ENCODE measurements around the gene SAMHD1.

Gene SAMHD1

DNA sequence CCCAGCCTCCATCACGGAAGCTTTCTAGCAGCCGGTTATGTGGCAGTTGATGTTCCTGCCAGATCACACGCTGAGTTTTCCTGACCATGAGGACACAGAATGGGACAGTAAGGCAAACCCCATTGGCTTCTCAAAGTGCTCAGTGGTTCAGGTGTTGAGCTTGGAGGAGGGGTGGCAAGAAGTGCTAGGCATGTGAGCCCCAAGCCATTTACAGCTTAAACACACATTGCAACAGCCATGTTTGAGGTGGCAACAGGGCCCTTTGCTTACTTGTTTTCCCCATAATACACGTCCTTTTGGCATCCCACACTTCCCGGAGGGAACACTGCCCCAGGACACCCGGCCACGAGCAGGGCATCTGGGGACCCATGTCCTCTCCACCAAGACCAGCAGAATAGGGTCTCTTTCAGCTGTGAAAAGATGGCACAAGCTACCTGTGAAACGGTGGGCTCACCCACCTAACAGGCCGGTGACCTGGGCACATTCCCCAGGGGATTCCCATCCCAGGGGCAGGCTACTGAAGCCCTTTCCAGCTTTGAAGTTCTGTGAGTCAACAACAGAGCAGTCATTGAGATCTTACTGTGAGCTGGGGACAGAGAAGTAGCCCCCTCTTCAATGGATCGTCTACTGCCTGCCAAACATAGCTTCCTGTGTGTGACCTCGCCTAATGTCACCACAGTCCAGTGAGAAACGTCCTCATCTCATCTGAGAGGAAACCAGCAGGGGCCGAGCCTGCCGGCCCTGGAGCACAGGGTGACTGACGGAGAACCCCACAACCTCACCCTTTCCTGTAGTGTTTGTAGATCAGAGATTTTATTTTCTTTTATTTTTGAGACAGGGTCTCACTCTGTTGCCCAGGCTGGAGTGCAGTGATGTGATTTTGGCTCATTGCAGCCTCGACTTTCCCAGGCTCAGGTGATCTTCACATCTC is 79.6 kb downstream of the SAMHD1 start:
- FAIRE-seq: no peak

DNA sequence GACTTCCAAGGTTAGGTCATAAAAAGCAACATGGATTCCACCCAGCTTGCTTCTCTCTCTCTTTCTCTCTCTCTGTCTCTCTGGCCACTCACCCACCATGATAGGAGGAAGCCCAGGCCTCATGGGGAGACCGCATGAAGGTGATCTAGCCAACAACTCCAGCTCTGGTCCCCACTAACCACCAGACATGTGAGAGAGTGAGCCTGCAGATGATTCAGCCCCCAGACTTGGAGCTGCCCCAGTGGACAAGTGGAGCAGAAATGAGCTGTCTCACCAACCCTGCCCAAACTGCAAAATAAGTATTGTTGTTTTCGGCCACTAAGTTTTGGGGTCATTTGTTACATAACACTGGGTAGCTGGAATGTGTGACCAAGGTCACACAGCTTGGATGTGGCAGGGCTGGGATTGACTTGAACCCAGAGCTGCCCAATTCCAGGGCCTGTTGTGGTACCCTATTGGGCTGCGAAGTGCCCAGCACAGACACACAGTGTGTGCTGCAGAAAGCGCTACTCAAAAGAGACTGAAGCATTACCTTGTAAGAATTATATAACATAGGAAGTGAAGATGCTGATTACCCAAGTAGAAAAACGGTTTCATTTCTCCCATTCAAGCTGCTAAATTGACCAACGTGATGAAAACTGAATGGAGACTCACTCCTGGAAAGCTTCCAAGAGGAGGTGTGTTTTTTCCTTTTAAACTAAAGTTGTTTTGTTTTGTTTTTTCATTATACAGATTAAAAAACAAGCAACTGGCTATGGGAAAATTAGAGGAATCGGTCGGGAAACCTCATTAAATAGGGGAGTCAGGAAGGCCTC is 84.6 kb downstream of the SAMHD1 start:
- FAIRE-seq: no peak

DNA sequence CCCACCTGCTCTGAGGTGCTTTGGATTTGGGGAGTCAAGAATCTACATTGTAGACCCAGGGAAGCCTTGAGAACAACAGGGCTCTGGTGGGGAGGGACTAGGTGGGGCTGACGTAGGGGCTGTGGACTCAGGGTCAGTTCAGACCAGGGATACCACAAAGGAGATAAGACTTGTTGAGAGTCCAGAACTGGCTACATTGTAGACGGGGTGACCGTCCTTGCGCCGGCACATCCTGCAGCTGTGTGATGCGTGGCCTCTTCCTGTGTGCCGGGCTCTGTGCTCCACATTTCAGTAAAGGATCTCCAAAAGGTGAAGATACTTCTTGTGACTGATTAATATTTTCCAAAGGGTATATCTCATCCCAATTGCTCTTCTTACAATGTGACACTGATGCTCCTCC is 85.3 kb downstream of the SAMHD1 start:
- no peak for FAIRE-seq

DNA sequence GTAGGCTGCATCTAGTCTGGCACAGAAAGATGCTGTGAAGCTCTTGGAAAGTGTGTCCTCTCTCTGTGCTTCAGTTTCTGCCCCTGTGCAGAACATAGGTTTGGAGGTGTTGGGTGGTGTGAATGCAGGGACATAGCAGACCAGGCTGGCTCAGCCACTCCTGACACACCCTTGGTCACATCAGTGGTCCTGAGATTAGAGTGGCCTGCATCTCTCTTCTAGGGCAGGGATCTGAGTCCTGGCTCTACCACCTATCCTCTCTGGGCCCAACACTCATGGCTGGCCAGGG is 85.7 kb downstream of the SAMHD1 start:
- no peak for FAIRE-seq

DNA sequence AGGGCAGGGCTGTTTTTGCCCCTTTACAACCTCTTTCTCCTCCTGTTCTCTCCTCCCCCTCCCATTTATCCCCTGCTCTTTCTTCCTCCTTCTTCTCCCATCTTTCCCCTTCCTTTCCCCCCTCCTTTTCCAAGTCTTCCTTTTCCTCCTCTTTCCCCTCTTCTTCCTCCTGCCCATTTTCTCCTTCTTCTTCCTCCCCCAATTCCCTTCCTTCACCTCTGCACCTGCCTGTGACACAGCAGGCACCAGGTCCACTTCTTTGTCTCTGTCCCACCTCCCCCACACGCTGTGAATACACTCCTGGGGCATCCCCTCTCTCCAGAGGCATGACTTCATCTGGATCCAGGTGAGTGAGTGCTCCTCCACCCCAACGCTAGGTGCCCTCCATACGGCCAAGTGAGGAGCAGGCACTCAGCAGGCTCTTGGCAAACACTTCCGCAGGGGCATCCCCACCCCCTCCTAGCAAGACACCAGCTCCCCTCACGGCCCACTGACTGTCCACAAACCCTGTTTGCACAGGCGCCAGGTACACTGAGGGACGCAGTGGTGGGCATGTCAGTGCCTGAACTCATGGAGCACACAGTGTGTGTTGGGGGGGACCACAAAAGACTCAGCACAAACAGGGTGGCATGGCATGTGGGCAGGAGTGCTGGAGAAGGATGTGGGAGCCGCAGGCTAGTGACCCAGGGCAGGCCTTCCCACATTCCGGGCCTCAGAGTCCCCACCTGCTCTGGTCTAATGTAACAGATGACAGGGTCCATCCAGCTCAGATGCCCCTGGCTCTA is 86.2 kb downstream of the SAMHD1 start:
- FAIRE-seq: no peak

DNA sequence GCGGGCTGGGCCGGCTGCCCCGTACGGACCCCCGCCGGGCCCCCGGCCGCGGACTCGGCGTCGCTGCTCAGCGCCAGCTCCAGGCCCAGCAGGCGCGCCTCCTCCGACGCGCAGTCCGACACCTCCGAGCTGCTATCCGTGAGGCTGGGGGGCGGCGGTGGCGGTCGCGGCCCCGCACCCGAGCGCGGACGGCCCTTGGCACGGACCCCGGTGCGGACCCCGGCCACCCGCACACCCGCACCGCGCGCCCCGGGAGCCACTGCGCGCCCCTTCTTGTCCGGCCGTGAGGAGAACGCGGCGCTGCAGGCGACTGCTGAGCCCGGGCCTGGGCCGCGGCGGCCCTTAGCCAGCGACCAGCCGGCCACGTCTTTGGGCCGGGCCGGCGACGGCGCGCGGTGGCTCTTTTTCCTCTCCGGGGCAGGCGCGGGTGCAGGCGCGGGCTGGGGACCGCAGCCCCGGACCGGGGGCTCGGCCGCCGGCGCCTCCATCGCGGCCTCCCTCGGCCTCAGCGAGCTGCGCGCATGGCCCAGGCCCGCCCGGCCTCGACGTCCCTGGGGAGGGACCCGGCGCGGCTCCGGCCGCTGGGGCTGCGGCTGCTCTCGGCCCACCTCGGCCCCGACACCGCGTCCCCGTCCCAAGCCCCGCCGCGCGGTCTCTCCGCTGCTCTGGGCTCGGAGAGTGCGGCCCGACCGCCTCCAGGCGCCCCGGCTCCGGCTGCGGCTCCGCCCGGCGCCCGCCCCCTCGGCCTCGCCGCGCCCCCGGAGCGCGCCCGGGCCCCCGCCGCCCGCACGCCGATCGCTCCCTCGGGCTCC is 88.4 kb downstream of the SAMHD1 start:
- no peak for FAIRE-seq

DNA sequence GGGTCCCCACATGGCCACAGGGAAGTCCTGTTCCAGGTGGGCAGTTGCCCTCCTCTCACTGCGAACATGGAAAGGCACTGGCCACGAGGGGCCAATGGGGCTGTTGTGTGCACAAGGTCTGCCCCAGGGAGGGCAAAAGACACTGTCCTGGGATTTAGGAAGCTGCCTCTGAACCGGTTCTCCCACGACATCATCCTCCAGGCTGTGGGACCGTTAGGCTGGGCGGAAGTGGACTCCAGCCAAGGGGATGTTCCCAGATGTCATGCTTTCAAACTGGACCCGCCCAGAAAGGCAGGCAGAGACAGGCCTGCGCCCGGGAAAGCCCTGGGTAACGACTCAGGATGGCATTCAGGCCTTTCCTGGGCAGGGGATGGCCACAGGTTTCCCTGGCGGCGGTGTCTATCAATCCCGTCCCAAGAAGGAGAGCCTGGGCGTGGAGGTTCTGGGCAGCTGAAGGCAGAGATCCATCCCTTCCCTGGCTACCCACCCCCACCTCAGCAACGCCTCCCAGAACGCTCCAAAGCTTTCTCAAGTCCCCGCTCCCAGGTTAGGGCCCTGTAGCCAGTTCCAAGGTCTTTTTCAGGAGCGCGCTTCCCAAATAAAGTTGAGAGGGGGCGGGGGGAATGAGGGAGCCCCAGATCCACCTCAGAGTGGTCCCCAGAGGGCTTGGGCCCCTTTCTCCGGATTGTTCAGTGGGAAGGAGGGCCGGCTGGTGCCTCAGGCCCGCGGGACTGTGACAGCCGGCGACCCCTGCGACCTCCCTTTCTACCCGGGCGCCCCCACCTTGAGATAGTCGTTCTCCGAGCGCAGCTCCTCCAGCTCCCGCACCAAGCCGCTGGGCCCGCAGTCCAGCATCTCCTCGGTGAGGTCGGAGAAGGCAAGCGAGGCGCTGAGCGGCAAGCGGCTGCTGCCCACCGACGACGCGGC is 89.4 kb downstream of the SAMHD1 start:
- FAIRE-seq: no peak

- FAIRE-seq: no peak
Measured at GRCh38 chr20:36861625-36861874, 90.0 kb downstream of the SAMHD1 start.

DNA sequence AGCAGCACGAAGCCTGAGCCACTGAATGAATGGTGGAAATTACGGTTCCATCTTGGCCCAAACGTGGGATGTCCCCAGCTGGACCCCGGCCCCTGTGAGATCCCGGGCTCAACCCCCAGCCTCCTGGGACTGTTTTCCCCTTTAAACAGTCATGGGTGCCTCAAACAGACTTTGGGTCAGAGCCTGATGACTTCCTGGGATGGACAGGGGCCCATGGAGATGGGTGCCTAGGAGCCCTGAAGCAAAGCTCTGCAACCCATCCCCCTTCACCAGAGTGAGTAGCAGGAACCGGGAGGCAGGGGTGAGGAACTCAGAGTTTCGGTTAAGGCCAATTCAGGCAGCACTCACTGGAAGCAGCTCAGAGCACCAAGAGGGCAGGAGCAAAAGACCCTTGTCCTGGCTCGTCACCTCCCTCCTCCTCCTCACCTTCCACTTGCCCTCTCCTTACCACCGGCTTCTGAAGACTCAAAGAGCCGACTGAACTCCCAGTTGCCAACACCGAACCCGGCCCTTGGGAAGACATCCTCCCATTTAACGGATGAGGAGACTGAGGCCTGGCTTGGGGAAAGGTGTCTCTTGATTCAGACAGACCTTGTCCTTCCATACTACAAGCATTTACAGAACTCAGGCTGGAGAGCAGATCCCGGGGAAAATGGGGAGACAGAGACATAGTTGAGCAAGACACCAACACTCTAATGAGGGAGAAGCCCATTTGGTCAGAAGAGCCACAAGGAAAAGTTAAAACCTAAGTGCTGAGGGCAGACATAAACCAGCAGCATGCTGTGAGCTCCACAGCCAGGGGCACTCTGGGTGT is 90.5 kb downstream of the SAMHD1 start:
- no peak for FAIRE-seq

DNA sequence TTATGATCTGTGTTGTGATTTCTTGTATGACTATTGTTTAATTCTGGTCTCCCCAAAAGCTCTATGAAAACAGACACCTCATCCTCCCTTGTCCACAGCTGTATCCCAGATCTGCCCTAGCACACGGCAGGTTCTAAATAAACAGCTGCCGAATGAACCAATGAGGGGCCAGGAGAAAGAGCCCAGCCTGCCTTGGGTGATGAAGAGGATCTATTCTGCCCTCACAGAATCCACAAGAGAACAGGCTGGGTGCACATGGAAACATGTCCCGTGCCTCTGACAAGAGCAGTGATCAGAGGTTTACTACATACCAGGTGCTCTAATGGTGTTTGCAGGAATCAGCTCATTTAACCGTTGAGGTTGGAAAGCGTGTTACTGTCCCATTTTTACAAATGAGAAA is 91.2 kb downstream of the SAMHD1 start:
- no peak for FAIRE-seq

DNA sequence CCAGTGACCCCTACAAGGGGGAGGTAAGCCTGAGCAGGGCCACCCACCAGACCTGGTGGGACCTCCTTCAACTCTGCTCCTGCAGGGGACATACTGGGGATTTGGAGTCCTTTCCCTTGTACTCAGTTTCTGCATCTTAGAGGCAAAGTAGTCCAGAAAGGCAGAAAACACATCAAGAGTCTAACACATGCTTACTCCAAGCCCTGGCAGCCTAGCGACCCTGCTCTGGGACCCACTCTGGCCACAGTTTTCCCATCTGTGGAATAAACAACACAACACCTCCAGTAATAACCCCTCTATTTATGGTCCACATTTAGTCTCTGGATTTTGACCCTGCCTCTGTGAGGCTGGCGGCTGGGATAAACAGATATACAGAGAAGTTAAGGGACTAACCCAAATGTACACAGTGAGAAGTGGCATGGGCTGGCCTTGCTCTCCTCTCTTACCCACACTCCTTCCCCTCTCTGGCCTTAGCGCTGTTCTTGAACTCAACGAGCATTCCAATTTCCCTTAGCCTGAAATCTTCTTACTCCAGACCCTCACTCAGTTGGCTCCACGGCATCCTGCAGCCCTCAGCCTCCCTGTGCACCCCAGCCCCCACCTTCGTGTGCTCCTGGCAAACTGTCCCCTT is 91.7 kb downstream of the SAMHD1 start:
- no peak for FAIRE-seq

GRCh38 chr20:36859282-36859555 is 92.3 kb downstream of the SAMHD1 start:
- no peak for FAIRE-seq

DNA sequence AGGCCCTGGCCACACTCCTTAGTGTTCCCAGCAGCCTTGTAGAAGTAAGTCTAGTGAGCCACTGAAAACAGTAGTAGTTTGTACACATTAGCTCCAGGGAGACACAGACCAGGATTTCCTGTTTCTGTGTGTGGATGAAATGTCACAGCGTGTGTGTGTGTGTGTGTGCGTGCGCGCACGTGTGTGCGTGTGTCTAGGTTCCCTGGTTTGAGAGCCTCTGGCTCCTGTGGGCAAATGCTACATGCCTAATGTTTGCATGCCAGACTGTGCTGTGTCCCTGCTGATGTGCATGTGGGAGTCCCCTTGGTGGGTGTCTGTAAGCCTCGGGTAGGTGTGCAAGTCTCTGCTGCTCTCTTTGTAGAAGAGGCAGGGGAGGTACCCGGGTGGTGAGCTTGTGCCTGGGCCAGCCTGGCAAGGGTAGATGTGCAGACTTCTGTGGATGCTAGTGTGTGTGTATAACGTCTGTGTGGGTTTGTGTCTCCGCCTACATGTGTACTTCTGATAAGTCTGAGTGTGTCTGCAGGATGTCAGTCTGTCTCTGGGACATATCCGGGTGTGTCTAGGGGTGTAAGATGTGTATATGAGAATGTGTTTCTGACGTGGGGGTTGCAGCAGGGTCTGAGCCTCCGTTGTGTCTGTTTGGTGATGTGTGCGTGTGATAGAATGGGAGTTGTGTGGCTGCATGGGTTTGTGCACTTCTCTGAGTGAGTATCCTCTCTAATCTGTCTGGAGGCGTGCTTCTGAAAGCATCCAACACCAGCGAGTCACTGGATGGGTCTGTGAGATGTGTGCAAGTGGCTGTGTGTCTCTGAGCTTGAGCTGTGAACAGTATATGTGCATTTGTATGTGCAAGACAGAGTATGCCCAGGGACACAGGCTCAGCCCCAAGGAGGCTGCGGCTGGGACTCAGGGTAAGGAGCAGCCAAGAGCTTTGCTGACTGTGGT is 94.5 kb downstream of the SAMHD1 start:
- no peak for FAIRE-seq

DNA sequence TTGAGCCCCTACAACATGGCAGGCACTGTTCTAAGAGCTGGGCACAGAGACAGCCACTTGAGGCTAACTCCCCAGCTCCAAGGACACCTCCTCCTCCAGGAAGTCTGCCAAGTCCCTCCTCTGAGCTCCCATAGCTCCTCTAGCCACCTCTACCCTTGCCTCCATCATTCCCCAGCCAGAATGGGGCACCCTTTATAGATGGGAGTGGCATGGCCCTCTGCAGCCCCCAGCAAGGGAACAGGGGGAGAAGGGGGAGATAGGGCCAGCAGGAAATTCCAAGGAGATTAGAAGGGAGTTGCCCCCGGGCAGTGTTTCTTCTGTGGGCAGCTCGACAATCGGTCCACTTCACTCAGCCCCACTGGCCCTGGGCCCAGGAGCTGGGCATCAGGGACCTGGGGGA is 95.3 kb downstream of the SAMHD1 start:
- no peak for FAIRE-seq

- FAIRE-seq: no peak
Measured at GRCh38 chr20:36855241-36855657, 96.3 kb downstream of the SAMHD1 start.

GRCh38 chr20:36854348-36855240 is 96.9 kb downstream of the SAMHD1 start:
- FAIRE-seq: no peak

DNA sequence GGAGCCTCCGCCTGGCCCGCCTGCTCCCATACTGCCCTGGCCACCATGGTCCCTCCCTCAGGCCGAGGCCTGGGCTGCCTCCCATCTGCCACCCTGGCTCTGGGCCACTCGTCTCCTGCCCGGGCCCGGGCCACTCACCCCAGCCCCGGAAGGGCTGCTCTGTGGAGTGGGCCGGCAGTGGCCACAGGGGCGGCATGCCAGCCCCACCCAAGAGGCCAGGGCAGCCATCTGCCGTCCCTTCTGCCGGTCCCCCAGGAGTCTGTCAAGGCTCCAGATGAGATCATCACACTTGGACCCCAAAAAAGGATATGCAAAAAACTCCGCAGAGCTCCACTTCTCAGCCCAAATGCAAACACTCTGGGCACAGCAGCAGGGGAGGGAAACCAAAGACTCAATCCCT is 99.3 kb downstream of the SAMHD1 start:
- FAIRE-seq: no peak

- FAIRE-seq: no peak
Measured at GRCh38 chr20:36851490-36851889, 100.0 kb downstream of the SAMHD1 start.
